ENCODE measurements around the gene SH3YL1.

SH3YL1 gene

DNA sequence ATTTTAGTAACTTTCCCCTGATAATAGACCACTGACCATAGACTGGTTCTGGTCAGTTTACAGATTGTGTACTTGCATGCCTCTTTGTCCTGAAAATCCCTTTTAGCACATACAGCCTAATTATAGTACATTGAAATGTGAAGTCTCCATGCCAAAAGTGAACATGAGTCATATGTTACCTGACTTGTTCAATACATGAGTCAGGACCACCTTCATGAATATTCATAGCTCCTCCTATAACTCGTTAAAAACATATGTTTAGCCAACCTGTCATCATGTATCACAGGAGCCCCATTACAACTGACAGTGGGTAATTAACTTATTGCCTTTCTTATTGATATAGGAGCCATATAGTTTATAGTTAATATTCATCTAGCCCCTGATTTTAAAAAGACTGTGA lies 78.6 kb downstream of the SH3YL1 start:
- Histone ChIP-seq H3K9ac (ENCODE audit: insufficient read length) (no peak overlapping the region), H3K4me3 (no peak overlapping the region), H3K36me3 (ENCODE audit: insufficient read depth, low read length) (no peaks in the 10 kb centered on the region), H3K9me3 (ENCODE audit: low read depth, low read length) (peaks cover 6% of the 10 kb centered on the region; the same call in 1 of the 2 replicates), H3K27ac (no peak overlapping the region)
- no peak for DNase-seq (ENCODE audit: low read depth, low spot score)
- no peak for TF ChIP-seq POLR2AphosphoS5 (IDR thresholded peaks at IDR 0.05; ENCODE audit: borderline replicate concordance, low read depth, low read length)
- TF ChIP-seq EZH2 (IDR thresholded peaks at IDR 0.05): no peak
- no peak for TF ChIP-seq FOXP2 (optimal IDR thresholded peaks at IDR 0.05; ENCODE audit: control extremely low read depth, extremely low read length, insufficient read depth)

DNA sequence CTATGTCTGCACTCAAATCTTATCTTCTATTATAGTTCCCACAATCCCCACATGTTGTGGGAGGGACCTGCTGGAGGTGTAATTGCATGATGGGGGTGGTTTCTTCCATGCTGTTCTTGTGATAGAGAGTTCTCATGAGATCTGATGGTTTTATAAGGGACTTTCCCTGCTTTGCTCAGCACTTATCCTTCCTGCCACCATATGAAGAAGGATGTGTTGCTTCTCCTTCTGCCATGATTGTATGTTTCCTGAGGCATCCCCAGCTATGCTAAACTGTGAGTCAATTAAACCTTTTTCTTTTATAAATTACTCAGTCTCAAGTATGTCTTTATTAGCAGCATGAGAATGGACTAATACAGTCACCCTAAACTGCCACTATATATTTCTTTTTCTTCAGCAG lies 79.1 kb downstream of the SH3YL1 start:
- Histone ChIP-seq H3K27ac (no peak overlapping the region), H3K9me3 (ENCODE audit: low read depth, low read length) (peaks cover 6% of the 10 kb centered on the region; the same call in 1 of the 2 replicates), H3K4me3 (no peak overlapping the region), H3K9ac (ENCODE audit: insufficient read length) (no peak overlapping the region), H3K36me3 (ENCODE audit: insufficient read depth, low read length) (no peaks in the 10 kb centered on the region)
- DNase-seq (ENCODE audit: low read depth, low spot score): no peak
- TF ChIP-seq EZH2 (IDR thresholded peaks at IDR 0.05) (no peak), FOXP2 (optimal IDR thresholded peaks at IDR 0.05; ENCODE audit: control extremely low read depth, extremely low read length, insufficient read depth) (no peak), POLR2AphosphoS5 (IDR thresholded peaks at IDR 0.05; ENCODE audit: borderline replicate concordance, low read depth, low read length) (no peak)

DNA sequence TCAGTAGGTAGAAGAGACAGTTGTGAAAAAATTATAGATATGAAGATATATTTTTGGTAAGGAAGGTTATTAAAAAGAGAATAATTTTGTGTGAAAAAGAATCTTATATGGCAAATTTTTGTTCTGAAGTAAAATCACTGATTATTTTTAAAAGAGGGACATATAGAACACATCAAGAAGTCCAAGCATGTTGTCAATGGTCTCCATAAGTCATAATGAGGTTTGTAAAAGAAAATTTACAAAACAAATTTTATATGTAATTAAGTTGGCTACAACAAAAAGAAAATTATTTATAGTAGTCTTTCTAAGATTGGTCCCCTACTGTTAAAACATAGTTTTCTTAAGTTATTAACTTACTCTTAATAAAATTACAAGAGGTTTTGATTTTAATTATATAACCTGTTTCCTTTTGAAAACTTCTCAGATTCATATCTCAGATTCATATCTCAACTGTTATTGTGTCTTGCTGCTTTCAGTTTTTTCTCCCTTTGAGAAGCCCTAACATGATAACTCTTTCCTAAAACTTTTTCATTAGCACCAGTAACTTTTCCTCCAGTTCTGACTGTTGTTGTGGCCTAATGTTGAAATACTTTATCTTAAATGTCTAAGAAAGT lies 81.2 kb downstream of the SH3YL1 start:
- no peak overlapping the region for H3K4me3 ChIP-seq
- no peaks in the 10 kb centered on the region for H3K36me3 ChIP-seq (ENCODE audit: insufficient read depth, low read length)
- H3K9ac ChIP-seq (ENCODE audit: insufficient read length): no peak overlapping the region
- DNase-seq (ENCODE audit: low read depth, low spot score): no peak
- H3K27ac ChIP-seq: no peak overlapping the region
- TF ChIP-seq EZH2 (IDR thresholded peaks at IDR 0.05) (no peak), POLR2AphosphoS5 (IDR thresholded peaks at IDR 0.05; ENCODE audit: borderline replicate concordance, low read depth, low read length) (no peak), FOXP2 (optimal IDR thresholded peaks at IDR 0.05; ENCODE audit: control extremely low read depth, extremely low read length, insufficient read depth) (no peak)
- H3K9me3 ChIP-seq (ENCODE audit: low read depth, low read length): peaks cover 6% of the 10 kb centered on the region; the same call in 1 of the 2 replicates

DNA sequence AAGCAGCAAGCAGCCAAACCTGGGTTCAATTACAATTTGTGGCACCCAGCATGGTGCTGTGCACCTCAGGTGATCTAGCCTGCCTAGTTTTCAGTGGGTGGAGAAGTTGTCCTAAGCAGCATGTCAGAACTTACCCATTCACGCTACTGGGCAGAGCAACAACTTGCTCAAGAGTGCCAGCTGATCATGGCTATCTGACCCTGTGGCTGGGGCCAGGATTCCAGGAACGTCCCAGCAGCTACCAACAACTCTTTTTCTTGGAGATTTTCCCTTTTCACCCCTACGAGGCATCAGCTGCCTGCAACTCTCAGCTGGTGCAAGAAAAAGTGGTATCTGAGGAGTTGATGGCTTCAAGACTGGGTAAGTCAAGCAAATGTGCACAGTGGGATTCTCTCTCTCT lies 83.5 kb downstream of the SH3YL1 start:
- TF ChIP-seq FOXP2 (optimal IDR thresholded peaks at IDR 0.05; ENCODE audit: control extremely low read depth, extremely low read length, insufficient read depth): no peak
- TF ChIP-seq EZH2 (IDR thresholded peaks at IDR 0.05): no peak
- no peak for TF ChIP-seq POLR2AphosphoS5 (IDR thresholded peaks at IDR 0.05; ENCODE audit: borderline replicate concordance, low read depth, low read length)
- H3K36me3 ChIP-seq (ENCODE audit: insufficient read depth, low read length): no peaks in the 10 kb centered on the region
- DNase-seq (ENCODE audit: low read depth, low spot score): no peak
- H3K27ac ChIP-seq: no peak overlapping the region
- H3K4me3 ChIP-seq: no peak overlapping the region
- no peak overlapping the region for H3K9ac ChIP-seq (ENCODE audit: insufficient read length)
- H3K9me3 ChIP-seq (ENCODE audit: low read depth, low read length): peaks cover 6% of the 10 kb centered on the region; the same call in 1 of the 2 replicates

DNA sequence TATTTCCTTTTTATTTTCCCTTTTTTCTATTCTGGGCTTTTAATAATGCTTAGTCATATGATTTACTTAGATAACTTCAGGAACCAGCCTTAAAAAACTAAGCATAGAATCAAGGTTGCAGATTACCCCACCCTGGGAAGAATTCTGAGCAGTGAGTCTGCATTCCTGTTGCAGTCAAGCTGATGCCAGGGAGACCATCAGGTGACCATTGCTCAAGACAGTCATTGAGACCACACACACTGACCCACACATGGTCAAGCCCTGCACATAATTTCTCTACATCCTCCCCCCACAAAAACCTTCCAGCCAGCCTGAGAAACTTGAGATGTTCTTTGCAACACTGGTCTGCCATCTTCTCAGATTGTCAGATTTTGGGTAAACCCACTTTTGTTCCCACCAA lies 83.9 kb downstream of the SH3YL1 start:
- Histone ChIP-seq H3K36me3 (ENCODE audit: insufficient read depth, low read length) (no peaks in the 10 kb centered on the region), H3K9ac (ENCODE audit: insufficient read length) (no peak overlapping the region), H3K4me3 (no peak overlapping the region), H3K27ac (no peak overlapping the region), H3K9me3 (ENCODE audit: low read depth, low read length) (peaks cover 6% of the 10 kb centered on the region; the same call in 1 of the 2 replicates)
- no peak for DNase-seq (ENCODE audit: low read depth, low spot score)
- TF ChIP-seq EZH2 (IDR thresholded peaks at IDR 0.05) (no peak), FOXP2 (optimal IDR thresholded peaks at IDR 0.05; ENCODE audit: control extremely low read depth, extremely low read length, insufficient read depth) (no peak), POLR2AphosphoS5 (IDR thresholded peaks at IDR 0.05; ENCODE audit: borderline replicate concordance, low read depth, low read length) (no peak)

DNA sequence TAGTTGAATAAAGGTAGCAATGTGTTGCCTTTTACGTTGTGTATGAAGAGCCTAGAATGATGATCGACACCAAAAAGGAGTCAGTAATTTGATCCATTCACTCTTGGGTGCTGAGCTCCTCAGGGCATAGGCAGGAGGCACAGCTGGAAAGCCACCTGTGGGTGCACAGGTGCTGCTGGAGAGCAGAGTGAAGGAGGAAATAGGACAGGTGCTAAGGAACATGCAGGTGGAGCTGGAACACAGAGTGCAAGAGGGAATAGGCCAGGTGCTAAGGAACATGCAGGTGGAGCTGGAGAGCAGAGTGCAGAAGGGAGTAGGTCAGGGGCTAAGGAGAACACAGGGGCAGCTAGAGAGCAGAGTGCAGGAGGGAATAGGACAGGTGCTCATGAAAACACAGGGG lies 86.1 kb downstream of the SH3YL1 start:
- H3K9me3 ChIP-seq (ENCODE audit: low read depth, low read length): peaks cover 6% of the 10 kb centered on the region; the same call in 1 of the 2 replicates
- TF ChIP-seq FOXP2 (optimal IDR thresholded peaks at IDR 0.05; ENCODE audit: control extremely low read depth, extremely low read length, insufficient read depth) (no peak), EZH2 (IDR thresholded peaks at IDR 0.05) (no peak), POLR2AphosphoS5 (IDR thresholded peaks at IDR 0.05; ENCODE audit: borderline replicate concordance, low read depth, low read length) (no peak)
- no peaks in the 10 kb centered on the region for H3K36me3 ChIP-seq (ENCODE audit: insufficient read depth, low read length)
- H3K4me3 ChIP-seq: no peak overlapping the region
- H3K9ac ChIP-seq (ENCODE audit: insufficient read length): no peak overlapping the region
- no peak for DNase-seq (ENCODE audit: low read depth, low spot score)
- no peak overlapping the region for H3K27ac ChIP-seq

DNA sequence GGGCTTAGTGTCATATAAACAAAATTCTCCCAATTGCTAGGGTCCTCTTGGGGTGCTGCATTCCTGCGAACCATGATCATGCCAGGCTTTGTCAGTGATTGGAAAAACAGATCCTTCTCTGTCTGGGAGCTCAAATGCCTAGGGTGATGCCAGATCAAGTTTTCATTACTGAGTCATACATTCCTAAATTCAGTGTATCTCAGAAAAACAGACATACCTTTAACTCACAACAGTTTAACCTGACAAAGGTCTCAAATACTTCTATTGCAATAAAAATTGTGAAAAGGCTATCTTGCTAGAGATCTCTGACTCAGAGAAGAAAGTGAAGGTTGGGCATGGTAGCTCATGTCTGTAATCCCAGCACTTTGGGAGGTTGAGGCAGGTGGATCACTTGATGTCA lies 86.9 kb downstream of the SH3YL1 start:
- DNase-seq (ENCODE audit: low read depth, low spot score): no peak
- H3K36me3 ChIP-seq (ENCODE audit: insufficient read depth, low read length): no peaks in the 10 kb centered on the region
- no peak overlapping the region for H3K9ac ChIP-seq (ENCODE audit: insufficient read length)
- TF ChIP-seq FOXP2 (optimal IDR thresholded peaks at IDR 0.05; ENCODE audit: control extremely low read depth, extremely low read length, insufficient read depth) (no peak), EZH2 (IDR thresholded peaks at IDR 0.05) (no peak), POLR2AphosphoS5 (IDR thresholded peaks at IDR 0.05; ENCODE audit: borderline replicate concordance, low read depth, low read length) (no peak)
- no peak overlapping the region for H3K4me3 ChIP-seq
- H3K27ac ChIP-seq: no peak overlapping the region
- peaks cover 3% of the 10 kb centered on the region; the same call in 1 of the 2 replicates for H3K9me3 ChIP-seq (ENCODE audit: low read depth, low read length)

DNA sequence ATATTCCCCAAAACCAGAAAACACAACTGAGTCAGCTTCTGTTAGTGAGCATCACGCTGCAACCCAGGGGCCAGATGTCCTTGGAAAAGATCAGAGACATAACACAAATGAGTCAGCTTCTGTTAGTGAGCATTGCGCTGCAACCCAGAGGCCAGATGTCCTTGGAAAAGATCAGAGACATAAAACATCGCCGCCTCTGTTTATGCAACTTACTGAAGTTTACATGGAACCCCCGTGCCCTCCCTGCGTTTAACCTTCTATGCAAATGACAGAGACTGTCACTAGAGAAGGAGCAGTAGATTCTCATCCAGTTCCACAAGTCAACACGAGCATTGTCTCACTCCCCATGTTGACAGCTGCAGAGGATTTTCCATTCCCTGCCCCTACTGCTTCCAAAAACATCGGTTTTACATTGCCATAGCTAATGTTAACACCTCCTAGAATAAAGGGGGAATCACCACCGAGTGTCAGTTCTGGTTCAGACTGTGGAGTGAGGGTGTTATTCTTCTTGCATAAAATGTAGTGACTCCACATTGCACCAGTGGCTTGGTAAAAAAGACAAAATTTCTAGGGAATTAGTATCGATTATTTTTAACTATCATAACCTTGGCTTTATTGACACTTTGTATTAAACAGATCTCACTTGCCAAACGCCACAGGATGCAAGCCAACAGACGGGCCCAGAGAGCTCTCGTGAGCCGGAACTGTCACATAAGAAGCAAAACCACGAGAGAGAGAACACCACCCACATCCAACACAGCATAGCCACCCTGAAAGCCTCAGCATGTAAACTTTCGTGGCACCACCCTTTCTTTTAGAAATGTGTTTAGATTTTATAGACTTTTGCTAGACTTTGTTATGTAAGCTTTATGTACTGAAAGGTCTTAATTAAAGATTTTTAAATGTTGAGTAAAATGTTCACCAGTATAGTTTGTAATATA lies 87.7 kb downstream of the SH3YL1 start:
- H3K4me3 ChIP-seq: no peak overlapping the region
- no peak for TF ChIP-seq EZH2 (IDR thresholded peaks at IDR 0.05)
- H3K27ac ChIP-seq: no peak overlapping the region
- no peak for DNase-seq (ENCODE audit: low read depth, low spot score)
- no peaks in the 10 kb centered on the region for H3K9me3 ChIP-seq (ENCODE audit: low read depth, low read length)
- H3K36me3 ChIP-seq (ENCODE audit: insufficient read depth, low read length): no peaks in the 10 kb centered on the region
- no peak overlapping the region for H3K9ac ChIP-seq (ENCODE audit: insufficient read length)
